ACHN (cell line): ENCODE results near the gene GRID1.

Source experiments
- DNase-seq: peaks from one replicate; pipeline ENCODE4 v3.0.0-alpha.2; 2015
- in situ Hi-C: cut with HindIII; loops from 2 replicates; pipeline ENCODE4 v1.10.0; 2017; ENCODE audit warnings: low sequenced_read_pairs, low pct_ligation_motif_present, low pct_unique_long_range_greater_than_20kb

Gene GRID1

DNA sequence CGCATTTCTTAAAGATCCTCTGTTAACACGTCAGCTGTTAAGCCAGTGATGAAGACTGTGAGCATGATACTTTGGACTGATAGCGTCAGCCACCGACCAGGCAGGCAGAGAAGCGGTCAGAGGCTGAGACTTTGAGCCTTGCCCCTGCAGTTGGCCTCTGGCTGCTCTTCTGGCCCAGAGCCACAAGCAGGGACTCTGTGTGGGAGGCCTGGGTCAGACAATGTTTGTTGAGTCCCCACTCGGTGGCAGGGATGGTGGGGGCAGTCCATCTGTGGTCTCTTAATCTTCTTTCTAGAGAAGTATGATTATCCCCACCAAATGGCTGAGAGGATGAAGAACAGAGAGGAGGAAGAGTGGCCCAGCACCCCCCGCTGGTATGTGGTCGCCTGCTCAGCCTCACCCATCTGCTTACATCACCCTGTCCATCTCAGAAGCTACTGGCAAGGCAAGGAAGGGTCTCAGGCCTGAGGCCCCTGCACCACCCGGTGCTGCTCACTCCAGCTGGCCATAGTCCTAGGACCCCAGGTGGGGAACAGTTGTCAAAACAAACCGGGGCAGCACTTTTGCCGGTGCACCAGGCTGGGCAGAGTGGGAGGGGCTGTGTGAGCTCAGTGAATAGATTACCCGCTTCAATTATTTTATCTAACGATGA lies 202.9 kb downstream of the GRID1 start:
- in situ Hi-C loops = no loop called here
- no peak for DNase-seq

DNA sequence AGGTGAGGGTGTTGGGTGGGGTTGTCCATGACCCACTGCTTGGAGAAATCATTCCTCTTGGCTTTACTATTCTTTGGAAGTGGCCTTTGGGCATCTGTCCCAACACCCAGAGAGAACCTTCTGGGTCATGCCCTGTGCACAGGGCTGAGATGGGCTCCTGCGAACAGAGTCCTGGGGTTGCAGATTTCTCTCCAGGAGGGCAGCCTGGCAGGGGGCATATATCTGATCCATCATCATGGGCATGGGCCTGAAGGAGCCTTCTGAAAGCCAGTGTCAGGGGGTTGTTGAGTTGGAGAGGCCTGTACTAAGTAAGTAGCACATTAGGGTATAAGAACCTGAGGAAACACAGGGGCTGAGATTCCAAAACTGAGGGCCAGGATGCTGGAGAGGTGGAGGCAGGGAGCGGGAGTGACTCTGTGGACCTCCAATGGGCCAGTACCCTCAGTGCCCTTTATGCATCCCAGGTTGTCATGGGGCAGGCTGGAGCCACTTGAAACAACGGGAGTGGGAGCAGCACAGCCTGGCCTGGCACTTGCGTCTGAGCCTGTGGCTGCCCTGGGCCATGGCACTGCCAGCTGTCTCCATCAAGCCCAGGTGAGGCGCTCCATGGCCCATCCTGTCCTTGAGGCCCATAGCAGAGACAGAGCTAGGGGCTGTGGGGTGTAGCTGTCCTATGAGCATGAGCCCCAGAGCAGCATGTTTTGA lies 203.7 kb downstream of the GRID1 start:
- in situ Hi-C loops = no loop called here
- no peak for DNase-seq

DNA sequence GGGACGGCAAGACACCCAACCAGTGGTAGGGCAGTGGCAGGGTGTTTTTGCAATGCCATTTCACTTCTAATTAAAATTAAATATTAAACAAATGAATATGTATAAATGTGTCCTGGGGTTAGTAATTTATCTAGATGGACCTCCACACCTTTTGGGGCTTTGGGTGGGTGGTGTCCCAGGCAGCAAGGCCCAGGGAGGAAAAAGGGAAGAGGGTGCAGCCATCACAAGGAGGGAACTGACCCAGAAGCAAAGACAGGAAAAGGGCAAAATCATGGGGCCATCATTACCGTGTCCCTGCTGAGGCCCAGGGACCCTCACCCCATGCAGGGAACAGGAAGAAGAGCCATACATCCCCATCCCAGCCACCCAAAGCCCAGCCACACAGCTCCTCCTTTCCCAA lies 204.6 kb downstream of the GRID1 start:
- in situ Hi-C loops = no loop called here
- DNase-seq = no peak

DNA sequence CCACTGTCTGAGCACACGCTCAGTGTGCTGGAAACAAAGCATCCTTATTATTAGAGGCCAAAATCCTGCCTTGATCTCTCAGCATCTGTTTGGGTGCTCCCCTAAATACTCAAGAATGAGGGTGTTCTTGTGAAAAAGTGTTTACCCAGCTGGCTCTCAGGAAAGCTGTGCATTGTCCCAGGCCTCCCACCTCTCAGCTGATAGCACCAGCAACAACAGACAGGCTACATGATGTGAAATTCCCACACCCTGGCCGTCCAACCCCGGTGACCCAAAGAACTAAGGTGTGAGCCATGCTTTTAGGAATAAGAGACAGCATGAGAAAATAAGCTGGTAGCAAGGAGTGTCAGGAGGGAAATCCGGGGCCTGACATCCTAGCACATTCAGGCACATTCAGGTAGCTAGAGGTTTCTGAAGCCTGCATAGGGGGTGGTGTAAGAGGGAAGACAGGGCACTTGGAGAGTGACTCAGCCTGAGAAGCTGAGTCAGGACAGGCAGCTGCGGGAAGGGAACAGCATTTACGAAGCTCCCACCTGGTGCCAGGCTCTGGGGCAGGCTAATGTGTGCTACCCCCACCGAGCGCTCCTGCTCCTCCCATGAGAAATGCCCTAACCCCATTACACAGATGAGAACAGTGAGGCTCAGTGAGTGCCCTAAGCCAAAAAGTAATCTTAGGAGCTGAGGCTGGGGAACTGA lies 205.6 kb downstream of the GRID1 start:
- in situ Hi-C loops = no loop called here
- DNase-seq = no peak

DNA sequence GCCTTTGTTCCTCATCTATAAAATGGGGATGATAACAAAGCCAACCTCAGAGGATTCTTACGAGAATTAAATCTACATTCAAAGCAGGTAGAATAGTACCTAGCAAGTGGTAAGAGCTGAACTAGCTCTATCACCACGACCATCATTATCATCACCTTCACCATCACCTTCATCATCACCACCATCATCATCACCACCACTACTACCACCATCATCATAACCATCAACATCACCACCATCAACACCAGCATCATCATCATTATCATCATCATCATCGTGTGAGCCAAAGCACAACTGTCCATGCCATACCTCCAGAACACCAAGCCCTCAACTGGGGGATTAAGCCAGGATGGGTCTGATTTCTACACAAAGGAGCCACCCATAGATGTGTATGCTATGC lies 206.8 kb downstream of the GRID1 start:
- in situ Hi-C loops = no loop called here
- DNase-seq = no peak

DNA sequence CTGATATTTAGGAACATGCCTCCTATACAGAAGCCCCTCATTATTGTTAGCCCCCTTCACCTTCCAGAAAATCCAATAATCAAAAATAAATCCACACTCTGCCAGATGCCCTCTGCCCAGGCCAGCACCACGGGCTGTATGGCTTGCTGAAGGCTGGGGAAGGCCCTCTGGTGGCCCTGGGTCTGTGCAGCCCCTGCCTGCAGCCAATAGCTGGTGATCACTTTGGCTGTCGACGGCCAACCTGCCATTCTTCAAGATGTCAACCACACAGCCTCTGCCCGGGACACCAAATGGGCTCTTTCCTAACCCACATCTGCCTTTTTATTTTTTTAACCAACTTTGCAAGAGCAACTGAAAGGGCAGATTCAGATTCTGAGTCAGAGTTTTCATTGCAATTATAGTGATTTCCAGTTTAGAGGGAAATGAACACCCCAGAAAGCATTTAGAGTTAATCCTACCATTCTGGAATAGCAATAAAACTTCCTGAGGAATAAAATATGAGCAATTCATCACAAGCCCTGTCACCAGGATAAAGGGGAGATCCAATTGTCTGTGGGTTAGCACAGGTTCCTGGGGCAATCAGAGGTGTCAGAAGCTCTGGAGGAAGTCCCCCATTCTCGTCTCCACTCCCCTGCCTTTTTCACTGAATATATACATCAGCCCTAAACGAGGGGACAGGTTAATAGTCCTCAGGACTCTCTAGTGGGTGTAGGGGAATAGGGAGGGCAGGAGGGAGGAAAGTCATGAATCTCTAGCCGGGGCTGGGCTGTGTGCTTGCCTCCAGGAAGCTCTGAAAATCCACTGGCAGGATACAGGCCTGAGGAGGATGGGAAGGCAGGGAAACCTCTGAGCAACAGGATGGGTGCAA lies 211.3 kb downstream of the GRID1 start:
- in situ Hi-C loops = no loop called here
- no peak for DNase-seq

DNA sequence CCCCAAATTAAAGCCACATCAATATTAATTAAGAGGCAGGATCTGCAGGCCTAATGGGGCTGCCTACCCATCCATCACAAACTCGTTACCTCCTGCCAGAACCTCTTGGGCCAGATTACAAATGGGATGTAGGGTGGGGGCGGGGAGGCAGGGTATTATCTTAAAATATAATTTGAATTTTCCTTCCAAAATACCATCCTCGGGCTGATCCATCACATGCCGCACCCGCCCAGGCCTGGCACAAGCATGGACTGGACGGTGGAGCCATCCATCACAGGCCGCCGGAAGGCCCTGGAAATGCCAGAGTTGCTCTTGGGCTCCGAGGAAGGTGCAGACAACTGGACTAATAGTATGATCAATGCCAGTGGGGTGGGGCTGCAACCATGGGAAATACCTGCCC lies 212.8 kb downstream of the GRID1 start:
- no peak for DNase-seq
- in situ Hi-C loops = no loop called here

DNA sequence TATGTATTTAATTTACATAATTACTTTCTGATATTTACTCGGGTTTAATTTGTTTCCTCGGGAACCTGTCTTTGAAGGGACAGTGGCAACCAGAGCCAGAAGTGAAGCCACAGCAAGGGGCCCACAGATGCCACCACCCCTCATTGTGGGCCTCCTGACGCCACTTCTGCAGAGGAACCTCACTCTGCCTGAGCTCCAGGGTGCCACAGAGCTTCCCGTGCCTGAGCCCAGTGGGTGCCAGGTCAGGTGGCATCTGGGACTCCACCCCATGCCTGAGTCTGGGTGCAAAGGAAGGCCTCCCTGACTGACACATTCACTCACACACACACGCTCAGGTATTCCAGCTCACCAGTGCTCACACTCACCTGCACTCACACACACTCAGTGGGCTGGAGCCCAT lies 213.7 kb downstream of the GRID1 start:
- no peak for DNase-seq
- in situ Hi-C loops = no loop called here

DNA sequence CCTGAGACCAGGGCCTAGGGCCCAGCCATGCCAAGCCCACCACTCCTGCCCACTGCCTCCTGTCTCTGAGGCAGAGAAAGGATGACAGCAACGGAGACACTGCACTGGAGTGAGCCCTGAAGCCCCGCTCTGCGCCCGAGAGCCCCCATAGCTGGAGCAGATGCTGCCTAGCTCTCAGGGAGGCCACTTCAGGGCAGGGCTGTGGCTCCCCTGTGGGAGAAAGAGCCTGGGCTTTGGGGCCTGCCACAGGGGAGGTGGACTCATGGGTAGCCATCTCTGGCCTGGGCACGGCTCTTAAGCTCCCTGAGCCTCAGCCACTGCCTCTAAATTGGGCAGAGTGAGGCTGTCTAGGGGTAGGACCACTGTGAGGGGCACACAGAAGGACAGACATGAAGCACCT lies 214.2 kb downstream of the GRID1 start:
- no peak for DNase-seq
- in situ Hi-C loops = no loop called here

DNA sequence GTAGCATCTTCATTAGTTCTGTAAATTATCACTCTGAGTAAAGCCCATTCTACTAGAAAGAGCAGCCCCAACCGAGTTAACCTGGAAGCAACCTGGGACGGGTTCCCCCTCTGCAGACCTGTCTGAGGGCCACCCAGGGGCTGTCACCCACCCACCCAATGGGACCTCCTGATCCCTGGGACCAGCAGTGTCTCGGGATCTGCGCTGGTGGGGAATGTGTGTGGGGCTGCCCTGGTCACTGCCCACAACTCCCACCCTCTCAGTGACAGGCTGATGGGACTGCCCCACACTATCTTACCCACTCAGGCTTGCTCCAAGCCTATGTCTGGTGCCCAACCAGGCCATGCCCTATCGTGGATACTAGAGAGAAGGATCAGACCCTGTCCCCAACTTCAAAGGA lies 215.0 kb downstream of the GRID1 start:
- in situ Hi-C loops = no loop called here
- DNase-seq = no peak

DNA sequence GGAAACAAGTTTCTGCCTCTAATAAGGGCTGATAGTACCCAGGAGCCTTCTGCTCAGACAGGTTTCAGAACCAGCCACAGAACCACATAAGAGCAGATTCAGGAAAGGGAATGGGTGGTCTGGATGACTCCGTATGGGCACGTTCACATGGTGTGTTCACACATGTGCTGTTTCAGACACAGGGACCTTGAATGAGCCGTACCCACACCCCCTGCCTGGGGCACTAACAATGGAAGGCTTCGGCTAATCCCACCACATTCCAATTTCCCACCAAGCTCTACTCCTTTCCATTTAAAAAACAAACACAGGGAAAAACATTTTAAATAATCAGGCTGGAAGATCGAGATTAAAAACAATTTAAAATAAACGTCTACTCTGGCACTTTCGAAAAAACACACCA lies 217.3 kb downstream of the GRID1 start:
- in situ Hi-C loops = no loop called here
- DNase-seq = no peak

DNA sequence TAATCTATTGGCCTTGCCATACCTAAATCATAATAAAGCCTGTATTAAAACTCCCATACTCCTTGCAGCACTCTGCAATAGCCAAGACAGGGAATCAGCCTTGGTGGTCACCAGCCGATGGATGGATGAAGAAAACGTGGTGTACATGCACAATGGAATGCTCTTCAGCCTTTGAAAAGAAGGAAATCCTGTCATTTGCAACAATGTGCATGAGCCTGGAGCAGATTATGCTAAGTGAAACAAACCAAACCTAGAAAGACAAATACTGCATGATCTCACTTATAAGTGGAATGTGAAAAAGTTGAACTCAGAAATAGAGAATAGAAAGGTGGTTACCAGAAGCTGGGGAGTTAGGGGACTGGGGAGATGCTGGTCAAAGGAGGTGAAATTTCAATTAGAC lies 218.5 kb downstream of the GRID1 start:
- in situ Hi-C loops = no loop called here

DNA sequence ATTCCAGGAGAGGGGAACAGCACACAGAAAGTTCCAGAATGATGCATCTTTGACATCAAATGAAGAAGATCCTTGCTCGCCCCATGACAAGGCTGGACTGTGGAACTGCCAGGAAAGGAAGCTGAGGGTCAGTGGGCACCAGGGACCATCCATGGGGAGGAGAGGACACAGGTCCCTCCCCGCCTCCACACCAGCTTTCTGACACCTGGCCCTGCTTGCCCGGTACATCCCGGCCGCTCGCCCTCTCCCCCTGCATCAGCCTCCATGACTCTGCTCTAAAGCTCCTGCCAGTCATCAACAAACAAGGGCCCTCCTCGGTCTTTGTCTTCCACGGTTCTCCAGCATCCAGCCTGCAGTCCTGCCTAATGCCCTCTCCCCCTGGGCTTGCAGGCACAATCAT lies 222.3 kb downstream of the GRID1 start:
- in situ Hi-C loops = no loop called here
- no peak for DNase-seq

More for the DNA sequence above, 218.5 kb downstream of the GRID1 start:
- no peak for DNase-seq

DNA sequence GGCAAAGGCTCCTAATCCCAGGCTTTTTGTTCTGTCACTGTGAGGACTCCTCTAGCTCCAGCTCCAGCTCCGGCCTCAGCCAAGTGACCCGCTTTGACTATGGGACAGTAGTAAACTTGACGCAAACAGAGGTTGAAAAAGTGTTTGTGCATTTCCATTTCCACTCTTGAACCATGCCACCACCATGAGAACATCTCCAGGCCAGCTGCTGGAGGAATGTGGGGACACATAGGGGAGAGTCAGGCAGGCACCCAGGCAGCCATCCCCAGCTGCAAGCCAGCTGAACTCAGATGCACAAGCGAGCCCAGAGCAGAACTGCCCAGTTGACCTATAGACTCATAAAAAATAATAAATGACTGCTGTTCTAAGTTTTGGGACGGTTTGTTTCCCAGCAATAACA lies 224.7 kb downstream of the GRID1 start:
- DNase-seq = no peak
- in situ Hi-C loops = no loop called here

DNA sequence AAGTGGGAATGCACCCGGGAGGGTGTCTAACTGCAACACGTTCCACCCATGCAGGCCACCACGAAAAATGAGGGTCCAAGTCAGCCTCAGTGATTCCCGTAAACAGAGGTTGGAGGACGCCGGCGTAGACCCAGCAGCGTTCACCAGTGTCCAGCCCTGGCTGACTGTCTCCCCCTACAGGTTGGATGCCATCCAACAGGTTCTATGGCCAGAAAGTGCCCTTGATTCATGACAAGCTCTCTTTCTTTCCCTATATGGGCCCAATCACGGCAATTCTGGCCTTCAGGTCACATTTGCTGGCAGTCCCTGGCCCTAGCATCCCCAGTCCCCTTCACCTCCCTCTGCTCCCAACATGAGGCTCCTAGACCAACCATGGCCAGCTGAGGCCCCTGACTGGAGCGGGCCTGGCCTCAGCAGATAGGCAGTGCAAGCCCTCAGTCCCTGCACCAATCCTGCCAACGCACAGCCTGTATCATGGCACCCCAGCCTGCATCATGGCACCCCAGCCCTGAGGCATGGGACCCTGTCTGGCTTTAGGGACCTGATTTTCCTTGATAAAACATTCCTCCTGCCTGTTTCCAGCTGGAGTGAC lies 227.4 kb downstream of the GRID1 start:
- in situ Hi-C loops = no loop called here

DNA sequence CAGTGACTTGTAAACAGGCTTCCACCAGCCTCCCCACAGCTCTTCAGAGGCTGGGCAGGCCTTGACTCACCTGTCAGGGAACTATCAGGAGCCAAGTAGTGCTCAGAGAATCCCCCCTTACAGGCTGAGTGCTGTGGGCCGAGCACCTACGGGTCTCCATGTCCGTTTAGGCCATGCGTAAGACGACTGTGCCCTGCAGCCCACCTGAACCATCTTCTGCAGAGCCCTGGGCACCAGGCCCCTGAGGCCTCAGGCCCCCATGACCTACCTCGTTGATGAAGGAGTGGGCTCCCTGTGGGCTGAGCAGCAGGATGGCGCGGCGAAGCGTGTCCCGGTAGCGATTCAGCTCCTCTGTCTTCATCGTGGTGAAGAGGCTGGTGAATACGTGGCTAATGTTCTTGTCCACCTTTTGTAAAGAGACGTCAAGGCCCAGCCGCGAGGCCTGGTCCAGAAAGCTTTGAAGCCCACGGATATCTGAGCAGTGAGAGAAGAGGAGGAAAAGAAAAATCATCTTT lies 228.0 kb downstream of the GRID1 start:
- in situ Hi-C loops = no loop called here
- no peak for DNase-seq

More for the DNA sequence above, 227.4 kb downstream of the GRID1 start:
- peak; percentile 53 for DNase-seq

DNA sequence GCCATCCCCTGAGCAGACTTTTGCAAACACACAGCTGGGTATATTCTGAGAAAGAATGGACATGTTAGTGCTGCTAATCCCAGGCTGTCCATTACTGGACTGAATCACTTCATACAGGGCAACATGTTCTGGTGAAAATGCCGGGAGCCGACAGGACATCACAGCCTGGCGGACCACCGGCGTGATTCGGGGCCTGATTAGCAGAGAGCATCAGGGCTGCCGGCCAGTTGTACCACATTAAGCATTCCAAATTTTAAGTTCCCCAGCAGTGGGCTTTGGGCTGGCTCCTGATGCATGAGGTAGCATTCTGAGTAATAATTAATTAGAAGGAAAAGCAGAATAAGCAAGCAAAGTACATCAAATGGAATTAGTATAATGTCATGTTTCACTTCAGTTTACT lies 229.0 kb downstream of the GRID1 start:
- in situ Hi-C loops = no loop called here
- DNase-seq = no peak

DNA sequence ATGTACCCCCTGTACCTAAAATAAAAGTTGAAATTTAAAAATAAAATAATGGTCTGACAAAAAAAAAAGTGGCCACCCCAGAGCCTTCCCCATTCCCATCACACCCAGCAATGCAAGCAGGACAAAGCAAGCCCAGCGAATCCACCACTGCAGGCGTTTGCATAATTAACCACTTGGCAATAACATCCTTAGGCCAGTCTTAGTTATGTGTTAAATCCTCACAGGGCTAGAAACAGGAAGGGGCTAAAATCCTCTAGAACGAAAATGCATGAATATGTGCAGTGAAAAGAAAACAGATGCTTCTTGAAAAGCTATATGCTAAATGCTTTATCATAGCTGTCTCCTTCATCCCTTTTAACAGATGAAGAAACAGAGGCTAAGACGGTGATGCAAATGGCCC lies 229.7 kb downstream of the GRID1 start:
- in situ Hi-C loops = no loop called here
- DNase-seq = no peak
